HepG2 (cell line): ENCODE results near the gene TRIM67. TPM values are rescaled to one million over a fixed set of nuclear protein-coding genes. Genes with fewer than 3 reads are reported as not detected.

Source experiments
- HNRNPK ChIP-seq: fragments of 200-400 bp; formaldehyde crosslinking; IDR thresholded peaks from 2 replicates; pipeline ENCODE4 v1.6.1; 2018; ENCODE audit warnings: low read length, low read depth, moderate library complexity, mild to moderate bottlenecking; ENCODE audit not compliant: poor library complexity, severe bottlenecking
- NPAS2 ChIP-seq: sonication (generic); formaldehyde crosslinking; IDR thresholded peaks from 2 replicates; pipeline ENCODE4 v1.8.0; 2022; ENCODE audit warnings: mild to moderate bottlenecking, missing genetic modification reagents, borderline replicate concordance
- PCBP1 ChIP-seq: fragments of 200-400 bp; formaldehyde crosslinking; IDR thresholded peaks from 2 replicates; pipeline ENCODE4 v1.6.1; 2017; ENCODE audit warnings: mild to moderate bottlenecking, low read depth, low read length, borderline replicate concordance
- PCBP2 ChIP-seq: fragments of 200-400 bp; formaldehyde crosslinking; optimal IDR thresholded peaks from 2 replicates; pipeline ENCODE3; 2018; ENCODE audit warnings: low read length, low read depth; ENCODE audit not compliant: poor library complexity, severe bottlenecking
- TMF1 ChIP-seq: sonication (generic); formaldehyde crosslinking; IDR thresholded peaks from 2 replicates; pipeline ENCODE4 v1.8.1; 2022; ENCODE audit warnings: low read depth, missing genetic modification reagents
- XBP1 ChIP-seq: sonication (generic); formaldehyde crosslinking; IDR thresholded peaks from 2 replicates; pipeline ENCODE4 v1.5.0; 2020; ENCODE audit warnings: missing genetic modification reagents
- ZNF10 ChIP-seq: sonication (generic); formaldehyde crosslinking; IDR thresholded peaks from 2 replicates; pipeline ENCODE4 v1.4.0; 2020; ENCODE audit warnings: mild to moderate bottlenecking, low read depth, missing genetic modification reagents, borderline replicate concordance
- polyA plus RNA-seq, 8 experiments: library from polyadenylated mRNA; depleted of rRNA in 3 of 8; stranded (reverse) in 7 of 8; unstranded in 1 of 8; fragments of >200 nt; fragmentation: Illumina TruSeq in 4 of 8; extraction: Trizol in 4 of 8; gene quantifications; 2 replicates each; pipeline versions ENCODE4 v1.2.1 to v1.2.3, GENCODE V29; 2011 to 2016; ENCODE audit warnings: low read depth in 4 of 8, missing spikeins in 1 of 8, mixed read lengths in 1 of 8; ENCODE audit not compliant: insufficient read depth in 1 of 8
- total RNA-seq, 5 experiments: library from RNA; depleted of rRNA; stranded (reverse); fragments of >200 nt; fragmentation: Illumina TruSeq; extraction: Trizol; gene quantifications; 2 replicates each; pipeline ENCODE4 v1.2.3, GENCODE V29; 2016; ENCODE audit warnings: low read depth in 1 of 5
- TF ChIP-seq, protein P1 (sequence below), 2 experiments: IDR thresholded peaks; 2 replicates each; pipeline ENCODE4 v1.6.1; 2011 to 2012; ENCODE audit warnings: low read length in 2 of 2, borderline replicate concordance in 1 of 2, low read depth in 1 of 2, mild to moderate bottlenecking in 1 of 2, moderate library complexity in 1 of 2
- TF ChIP-seq, protein P2 (sequence below): sonication (generic); formaldehyde crosslinking; IDR thresholded peaks from 2 replicates; pipeline ENCODE4 v1.5.0; 2020; ENCODE audit warnings: mild to moderate bottlenecking, missing genetic modification reagents, borderline replicate concordance
- TF ChIP-seq, protein P3 (sequence below): sonication (generic); formaldehyde crosslinking; IDR thresholded peaks from 2 replicates; pipeline ENCODE4 v1.5.0; 2020; ENCODE audit warnings: missing genetic modification reagents

The TRIM67 gene
- total and polyA plus RNA-seq, 2 of the 13 experiments (the other 11 are each of a cell fraction or from before 2014, with no cell fraction given) = not detected

DNA sequence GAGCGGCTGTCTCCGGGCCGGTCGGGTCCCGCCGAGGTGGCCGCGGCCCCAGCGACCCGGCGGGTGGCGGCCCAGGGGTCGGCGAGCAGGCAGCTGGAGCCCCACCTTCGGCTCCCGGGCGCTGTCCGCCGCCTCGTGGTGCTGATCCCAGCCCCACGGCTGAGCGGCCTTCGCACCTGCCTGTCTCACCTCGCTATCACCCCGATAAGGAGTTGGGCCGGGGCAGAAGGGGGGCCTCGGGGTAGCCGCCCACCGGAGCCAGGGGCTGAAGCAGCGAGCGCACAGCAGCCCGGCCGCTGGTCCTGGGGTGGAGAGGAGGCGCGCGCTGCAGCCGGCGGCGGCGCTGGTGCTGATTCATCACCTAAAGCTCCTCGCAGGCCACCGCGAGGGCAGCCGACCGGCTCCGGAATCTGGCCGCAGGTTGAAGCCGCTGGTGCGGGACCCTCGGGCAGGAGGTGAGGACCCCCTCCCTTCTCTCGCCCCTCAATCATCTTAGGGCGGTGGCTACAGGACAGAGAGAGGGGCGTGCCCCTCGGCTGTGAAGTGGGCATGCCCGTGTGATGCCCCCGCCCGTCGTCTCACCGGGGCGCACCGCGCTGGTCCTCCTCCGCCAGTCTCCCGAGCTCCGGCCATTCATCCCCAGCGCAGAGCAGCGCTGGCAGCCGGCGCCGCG is 575 bp downstream of the TRIM67 start (continued):
- TF ChIP-seq TMF1 (CRISPR knock-in tag) (peak; percentile 94), ZNF10 (CRISPR knock-in tag) (no peak), XBP1 (CRISPR knock-in tag) (peak; percentile 68; the same call in 1 of the 2 replicates), PCBP2 (no peak), HNRNPK (peak; percentile 19), NPAS2 (CRISPR knock-in tag) (no peak), PCBP1 (no peak)
- TF ChIP-seq, protein P1, sequence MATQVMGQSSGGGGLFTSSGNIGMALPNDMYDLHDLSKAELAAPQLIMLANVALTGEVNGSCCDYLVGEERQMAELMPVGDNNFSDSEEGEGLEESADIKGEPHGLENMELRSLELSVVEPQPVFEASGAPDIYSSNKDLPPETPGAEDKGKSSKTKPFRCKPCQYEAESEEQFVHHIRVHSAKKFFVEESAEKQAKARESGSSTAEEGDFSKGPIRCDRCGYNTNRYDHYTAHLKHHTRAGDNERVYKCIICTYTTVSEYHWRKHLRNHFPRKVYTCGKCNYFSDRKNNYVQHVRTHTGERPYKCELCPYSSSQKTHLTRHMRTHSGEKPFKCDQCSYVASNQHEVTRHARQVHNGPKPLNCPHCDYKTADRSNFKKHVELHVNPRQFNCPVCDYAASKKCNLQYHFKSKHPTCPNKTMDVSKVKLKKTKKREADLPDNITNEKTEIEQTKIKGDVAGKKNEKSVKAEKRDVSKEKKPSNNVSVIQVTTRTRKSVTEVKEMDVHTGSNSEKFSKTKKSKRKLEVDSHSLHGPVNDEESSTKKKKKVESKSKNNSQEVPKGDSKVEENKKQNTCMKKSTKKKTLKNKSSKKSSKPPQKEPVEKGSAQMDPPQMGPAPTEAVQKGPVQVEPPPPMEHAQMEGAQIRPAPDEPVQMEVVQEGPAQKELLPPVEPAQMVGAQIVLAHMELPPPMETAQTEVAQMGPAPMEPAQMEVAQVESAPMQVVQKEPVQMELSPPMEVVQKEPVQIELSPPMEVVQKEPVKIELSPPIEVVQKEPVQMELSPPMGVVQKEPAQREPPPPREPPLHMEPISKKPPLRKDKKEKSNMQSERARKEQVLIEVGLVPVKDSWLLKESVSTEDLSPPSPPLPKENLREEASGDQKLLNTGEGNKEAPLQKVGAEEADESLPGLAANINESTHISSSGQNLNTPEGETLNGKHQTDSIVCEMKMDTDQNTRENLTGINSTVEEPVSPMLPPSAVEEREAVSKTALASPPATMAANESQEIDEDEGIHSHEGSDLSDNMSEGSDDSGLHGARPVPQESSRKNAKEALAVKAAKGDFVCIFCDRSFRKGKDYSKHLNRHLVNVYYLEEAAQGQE (IDR thresholded peaks at IDR 0.05; ENCODE audit: borderline replicate concordance in 1 of 2, low read depth in 1 of 2, low read length in 2 of 2) = peak; percentile 73 to 96
- TF ChIP-seq, protein P2, sequence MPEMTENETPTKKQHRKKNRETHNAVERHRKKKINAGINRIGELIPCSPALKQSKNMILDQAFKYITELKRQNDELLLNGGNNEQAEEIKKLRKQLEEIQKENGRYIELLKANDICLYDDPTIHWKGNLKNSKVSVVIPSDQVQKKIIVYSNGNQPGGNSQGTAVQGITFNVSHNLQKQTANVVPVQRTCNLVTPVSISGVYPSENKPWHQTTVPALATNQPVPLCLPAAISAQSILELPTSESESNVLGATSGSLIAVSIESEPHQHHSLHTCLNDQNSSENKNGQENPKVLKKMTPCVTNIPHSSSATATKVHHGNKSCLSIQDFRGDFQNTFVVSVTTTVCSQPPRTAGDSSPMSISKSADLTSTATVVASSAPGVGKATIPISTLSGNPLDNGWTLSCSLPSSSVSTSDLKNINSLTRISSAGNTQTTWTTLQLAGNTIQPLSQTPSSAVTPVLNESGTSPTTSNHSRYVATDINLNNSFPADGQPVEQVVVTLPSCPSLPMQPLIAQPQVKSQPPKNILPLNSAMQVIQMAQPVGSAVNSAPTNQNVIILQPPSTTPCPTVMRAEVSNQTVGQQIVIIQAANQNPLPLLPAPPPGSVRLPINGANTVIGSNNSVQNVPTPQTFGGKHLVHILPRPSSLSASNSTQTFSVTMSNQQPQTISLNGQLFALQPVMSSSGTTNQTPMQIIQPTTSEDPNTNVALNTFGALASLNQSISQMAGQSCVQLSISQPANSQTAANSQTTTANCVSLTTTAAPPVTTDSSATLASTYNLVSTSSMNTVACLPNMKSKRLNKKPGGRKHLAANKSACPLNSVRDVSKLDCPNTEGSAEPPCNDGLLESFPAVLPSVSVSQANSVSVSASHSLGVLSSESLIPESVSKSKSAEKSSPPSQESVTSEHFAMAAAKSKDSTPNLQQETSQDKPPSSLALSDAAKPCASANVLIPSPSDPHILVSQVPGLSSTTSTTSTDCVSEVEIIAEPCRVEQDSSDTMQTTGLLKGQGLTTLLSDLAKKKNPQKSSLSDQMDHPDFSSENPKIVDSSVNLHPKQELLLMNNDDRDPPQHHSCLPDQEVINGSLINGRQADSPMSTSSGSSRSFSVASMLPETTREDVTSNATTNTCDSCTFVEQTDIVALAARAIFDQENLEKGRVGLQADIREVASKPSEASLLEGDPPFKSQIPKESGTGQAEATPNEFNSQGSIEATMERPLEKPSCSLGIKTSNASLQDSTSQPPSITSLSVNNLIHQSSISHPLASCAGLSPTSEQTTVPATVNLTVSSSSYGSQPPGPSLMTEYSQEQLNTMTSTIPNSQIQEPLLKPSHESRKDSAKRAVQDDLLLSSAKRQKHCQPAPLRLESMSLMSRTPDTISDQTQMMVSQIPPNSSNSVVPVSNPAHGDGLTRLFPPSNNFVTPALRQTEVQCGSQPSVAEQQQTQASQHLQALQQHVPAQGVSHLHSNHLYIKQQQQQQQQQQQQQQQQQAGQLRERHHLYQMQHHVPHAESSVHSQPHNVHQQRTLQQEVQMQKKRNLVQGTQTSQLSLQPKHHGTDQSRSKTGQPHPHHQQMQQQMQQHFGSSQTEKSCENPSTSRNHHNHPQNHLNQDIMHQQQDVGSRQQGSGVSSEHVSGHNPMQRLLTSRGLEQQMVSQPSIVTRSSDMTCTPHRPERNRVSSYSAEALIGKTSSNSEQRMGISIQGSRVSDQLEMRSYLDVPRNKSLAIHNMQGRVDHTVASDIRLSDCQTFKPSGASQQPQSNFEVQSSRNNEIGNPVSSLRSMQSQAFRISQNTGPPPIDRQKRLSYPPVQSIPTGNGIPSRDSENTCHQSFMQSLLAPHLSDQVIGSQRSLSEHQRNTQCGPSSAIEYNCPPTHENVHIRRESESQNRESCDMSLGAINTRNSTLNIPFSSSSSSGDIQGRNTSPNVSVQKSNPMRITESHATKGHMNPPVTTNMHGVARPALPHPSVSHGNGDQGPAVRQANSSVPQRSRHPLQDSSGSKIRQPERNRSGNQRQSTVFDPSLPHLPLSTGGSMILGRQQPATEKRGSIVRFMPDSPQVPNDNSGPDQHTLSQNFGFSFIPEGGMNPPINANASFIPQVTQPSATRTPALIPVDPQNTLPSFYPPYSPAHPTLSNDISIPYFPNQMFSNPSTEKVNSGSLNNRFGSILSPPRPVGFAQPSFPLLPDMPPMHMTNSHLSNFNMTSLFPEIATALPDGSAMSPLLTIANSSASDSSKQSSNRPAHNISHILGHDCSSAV (CRISPR knock-in tag) = no peak
- TF ChIP-seq, protein P3, sequence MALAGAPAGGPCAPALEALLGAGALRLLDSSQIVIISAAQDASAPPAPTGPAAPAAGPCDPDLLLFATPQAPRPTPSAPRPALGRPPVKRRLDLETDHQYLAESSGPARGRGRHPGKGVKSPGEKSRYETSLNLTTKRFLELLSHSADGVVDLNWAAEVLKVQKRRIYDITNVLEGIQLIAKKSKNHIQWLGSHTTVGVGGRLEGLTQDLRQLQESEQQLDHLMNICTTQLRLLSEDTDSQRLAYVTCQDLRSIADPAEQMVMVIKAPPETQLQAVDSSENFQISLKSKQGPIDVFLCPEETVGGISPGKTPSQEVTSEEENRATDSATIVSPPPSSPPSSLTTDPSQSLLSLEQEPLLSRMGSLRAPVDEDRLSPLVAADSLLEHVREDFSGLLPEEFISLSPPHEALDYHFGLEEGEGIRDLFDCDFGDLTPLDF (CRISPR knock-in tag) = peak; percentile 46; the same call in 1 of the 2 replicates
